Activated CD8-positive, alpha-beta T cell treated with anti-CD3 and anti-CD28 coated beads, Interleukin-2, amount 10 ng/mL, durations not matched to agents 7 days and 5 days (primary cell): Measurements from ENCODE around the gene LTK. TPM values are rescaled to one million over a fixed set of nuclear protein-coding genes. Genes with fewer than 3 reads are reported as not detected.
A peak's percentile ranks its signal among the peaks of the same experiment; 100 is the strongest.

Experiments used
- ATAC-seq: fragments of 150-1000 bp; cut with Tn5 transposase; one replicate; pipeline ENCODE4 v1.10.0; 2021; ENCODE audit warnings: moderate library complexity
- CTCF ChIA-PET: fragments of 350-600 bp; sonication (Branson Sonifier 250); formaldehyde crosslinking; loops from one replicate; lab custom pipeline; 2021; ENCODE audit warnings: antibody characterized with exemption; lab: Charles Lee
- POLR2A ChIA-PET: fragments of 350-600 bp; sonication (Branson Sonifier 250); formaldehyde crosslinking; loops from one replicate; lab custom pipeline; 2021; ENCODE audit warnings: antibody characterized with exemption; lab: Charles Lee
- DNase-seq: peaks from one replicate; pipeline ENCODE4 v3.0.0-alpha.2; 2020
- H3K27ac Mint-ChIP-seq: one replicate; pipeline ENCODE4 v1.8.0; 2021; ENCODE audit warnings: mild to moderate bottlenecking, mixed read lengths
- H3K27me3 Mint-ChIP-seq: one replicate; pipeline ENCODE4 v1.8.0; 2021; ENCODE audit warnings: low read depth, mixed read lengths
- H3K36me3 Mint-ChIP-seq: one replicate; pipeline ENCODE4 v1.8.0; 2021; ENCODE audit warnings: low read depth, mixed read lengths
- H3K4me1 Mint-ChIP-seq: one replicate; pipeline ENCODE4 v1.8.0; 2021; ENCODE audit warnings: low read depth, mixed read lengths
- H3K4me3 Mint-ChIP-seq: one replicate; pipeline ENCODE4 v1.8.0; 2021; ENCODE audit warnings: mild to moderate bottlenecking, mixed read lengths
- H3K9me3 Mint-ChIP-seq: one replicate; pipeline ENCODE4 v1.8.0; 2022; ENCODE audit warnings: mixed read lengths; ENCODE audit not compliant: insufficient read depth
- total RNA-seq, 2 experiments: library from RNA; stranded (reverse); gene quantifications; one replicate each; pipeline ENCODE4 v1.2.3, GENCODE V29; 2021

Gene LTK
- total RNA-seq, 2 experiments from 2014 or later = 0.21 TPM

GRCh38 chr15:41494922-41495735, 18.5 kb downstream of the LTK start:
- CTCF ChIA-PET = interaction anchor here (0.9 to 2.5 kb wide), 2 partner anchors 29 kb away, joined by 3 to 14 read pairs; no protein-coding TSS in a partner anchor
- DNase-seq (peak; percentile 48), ATAC-seq (no peak)
- POLR2A ChIA-PET = no interaction called here
- Mint-ChIP-seq H3K4me3 (peak overlapping the region; percentile 49), H3K4me1 (peaks cover 32% of the 10 kb centered on the region), H3K36me3 (no peaks in the 10 kb centered on the region), H3K9me3 (no peaks in the 10 kb centered on the region), H3K27me3 (peaks cover 56% of the 10 kb centered on the region), H3K27ac (no peak overlapping the region)

- Mint-ChIP-seq H3K9me3 (no peaks in the 10 kb centered on the region), H3K27ac (no peak overlapping the region), H3K27me3 (peaks cover 51% of the 10 kb centered on the region), H3K4me3 (peak overlapping the region; percentile 58), H3K4me1 (peaks cover 38% of the 10 kb centered on the region), H3K36me3 (no peaks in the 10 kb centered on the region)
- DNase-seq = peak; percentile 47
- ATAC-seq = peak; percentile 21
- ChIA-PET POLR2A (no interaction called here), CTCF (interaction anchor here (2.5 kb wide), 1 partner anchor 28 kb away, joined by 14 read pairs; no protein-coding TSS in a partner anchor)
Observed at GRCh38 chr15:41494190-41494921, 19.3 kb downstream of the LTK start.

DNA sequence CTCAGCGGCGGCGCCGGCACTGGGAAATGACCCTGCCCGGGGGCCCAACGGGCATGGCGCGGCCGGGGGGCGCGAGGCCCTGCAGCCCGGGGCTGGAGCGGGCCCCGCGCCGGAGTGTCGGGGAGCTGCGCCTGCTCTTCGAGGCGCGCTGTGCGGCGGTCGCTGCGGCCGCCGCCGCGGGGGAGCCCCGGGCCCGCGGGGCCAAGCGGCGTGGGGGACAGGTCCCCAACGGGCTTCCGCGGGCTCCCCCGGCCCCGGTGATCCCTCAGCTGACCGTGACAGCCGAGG, 19.8 kb downstream of the LTK start:
- ChIA-PET CTCF (interaction anchor here (1.4 to 2.5 kb wide), 2 partner anchors 9 to 27 kb away, joined by 4 to 14 read pairs; no protein-coding TSS in a partner anchor), POLR2A (no interaction called here)
- DNase-seq (no peak), ATAC-seq (no peak)
- Mint-ChIP-seq H3K4me3 (peak overlapping the region; percentile 48), H3K36me3 (no peaks in the 10 kb centered on the region), H3K27me3 (peaks cover 46% of the 10 kb centered on the region), H3K9me3 (no peaks in the 10 kb centered on the region), H3K27ac (no peak overlapping the region), H3K4me1 (peaks cover 38% of the 10 kb centered on the region)

DNA sequence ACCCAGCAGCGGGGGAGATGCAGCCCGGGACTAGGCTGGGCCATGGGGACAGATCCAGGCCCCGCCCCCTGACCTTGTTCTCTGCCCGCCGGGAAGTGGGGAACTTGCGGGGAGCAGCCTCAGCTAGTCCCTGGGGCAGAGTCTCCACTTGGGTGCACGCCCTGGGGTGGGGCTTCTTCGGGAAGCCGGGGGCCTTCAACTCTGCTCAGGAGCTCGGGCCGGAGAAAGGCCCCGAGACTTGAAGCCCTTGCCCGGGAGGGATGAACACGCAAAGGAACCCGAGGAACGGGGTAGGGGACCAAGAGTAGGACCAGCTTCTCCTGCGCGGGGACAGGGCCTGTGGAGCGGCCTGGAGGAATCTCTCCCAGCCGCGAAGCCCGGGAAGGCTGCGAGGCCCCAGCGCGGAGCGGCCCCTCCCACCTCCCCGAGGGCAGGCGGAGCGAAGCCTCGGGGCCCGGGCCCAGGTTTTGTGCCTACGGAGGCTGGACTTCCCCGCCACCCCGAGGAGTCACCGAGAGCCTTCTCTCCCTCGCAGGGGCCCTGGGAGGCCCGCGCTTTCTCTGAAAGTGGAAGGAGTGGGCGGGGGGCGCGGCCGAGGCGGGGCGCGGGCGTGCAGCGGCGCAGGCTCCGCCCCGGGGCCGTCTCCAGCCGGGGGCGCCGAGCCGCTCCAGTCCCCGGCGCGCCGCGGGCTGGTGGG, 20.3 kb downstream of the LTK start, which contains the start of gene ITPKA:
Gene ITPKA, plus strand, starts transcription at position 670 of the 697 bp plus-strand sequence. CDS start 54 bp downstream, outside the sequence.
- no peaks in the 10 kb centered on the region for H3K36me3 Mint-ChIP-seq
- DNase-seq = peak; percentile 64
- H3K27me3 Mint-ChIP-seq = peaks cover 41% of the 10 kb centered on the region
- CTCF ChIA-PET = interaction anchor here (1.0 to 2.5 kb wide), 3 partner anchors 10 to 27 kb away, joined by 4 to 14 read pairs (median 4); no protein-coding TSS in a partner anchor
- peak; percentile 73 for ATAC-seq
- H3K9me3 Mint-ChIP-seq = no peaks in the 10 kb centered on the region
- peaks cover 38% of the 10 kb centered on the region for H3K4me1 Mint-ChIP-seq
- POLR2A ChIA-PET = interaction anchor here (0.6 to 0.9 kb wide), 5 partner anchors 10 to 395 kb away, joined by 3 read pairs; no protein-coding TSS in a partner anchor
- H3K27ac Mint-ChIP-seq = no peak within 1 kb of the TSS
- H3K4me3 Mint-ChIP-seq = peak within 1 kb of the TSS; percentile 70

- Mint-ChIP-seq H3K9me3 (no peaks in the 10 kb centered on the region), H3K27ac (no peak overlapping the region), H3K27me3 (peaks cover 40% of the 10 kb centered on the region), H3K36me3 (no peaks in the 10 kb centered on the region), H3K4me1 (peaks cover 41% of the 10 kb centered on the region), H3K4me3 (peak overlapping the region; percentile 70)
- ATAC-seq (no peak), DNase-seq (no peak)
- ChIA-PET CTCF (interaction anchor here (1.0 to 2.5 kb wide), 3 partner anchors 11 to 26 kb away, joined by 4 to 14 read pairs (median 4); no protein-coding TSS in a partner anchor), POLR2A (interaction anchor here (0.6 to 0.9 kb wide), 5 partner anchors 9 to 395 kb away, joined by 3 read pairs; no protein-coding TSS in a partner anchor)
Observed at GRCh38 chr15:41492597-41493204, 20.9 kb downstream of the LTK start.

DNA sequence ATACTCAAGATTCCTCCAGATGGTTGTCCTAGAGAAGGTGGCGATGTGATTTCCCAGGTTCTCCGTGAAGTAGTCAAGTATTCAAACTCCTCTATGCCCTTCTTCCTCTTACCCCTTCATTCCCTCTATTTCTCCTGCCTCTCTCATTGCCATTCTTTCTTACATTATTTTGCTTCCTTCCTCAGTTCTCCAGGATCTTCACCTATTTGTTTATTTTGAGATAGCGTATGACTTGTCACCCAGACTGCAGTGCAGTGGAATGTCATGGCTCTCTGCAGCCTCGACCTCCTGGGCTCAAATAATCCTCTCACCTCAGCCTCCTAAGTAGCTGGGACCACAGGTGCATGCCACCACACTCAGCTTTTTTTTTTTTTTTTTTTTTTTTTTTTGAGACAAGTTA, 21.7 kb downstream of the LTK start:
- no peak overlapping the region for H3K4me3 Mint-ChIP-seq
- peaks cover 32% of the 10 kb centered on the region for H3K27me3 Mint-ChIP-seq
- H3K4me1 Mint-ChIP-seq = peaks cover 42% of the 10 kb centered on the region
- CTCF ChIA-PET = interaction anchor here (1.2 kb wide), 1 partner anchor 26 kb away, joined by 3 read pairs; no protein-coding TSS in a partner anchor
- H3K27ac Mint-ChIP-seq = no peak overlapping the region
- DNase-seq (no peak), ATAC-seq (no peak)
- no peaks in the 10 kb centered on the region for H3K36me3 Mint-ChIP-seq
- no peaks in the 10 kb centered on the region for H3K9me3 Mint-ChIP-seq
- POLR2A ChIA-PET = no interaction called here

- Mint-ChIP-seq H3K4me1 (peaks cover 42% of the 10 kb centered on the region), H3K4me3 (no peak overlapping the region), H3K27ac (peak overlapping the region; percentile 5), H3K9me3 (no peaks in the 10 kb centered on the region), H3K36me3 (no peaks in the 10 kb centered on the region), H3K27me3 (peaks cover 23% of the 10 kb centered on the region)
- CTCF ChIA-PET = interaction anchor here (1.0 to 1.1 kb wide), 2 partner anchors 12 to 25 kb away, joined by 4 read pairs; no protein-coding TSS in a partner anchor
- POLR2A ChIA-PET = no interaction called here
- DNase-seq (peak; percentile 53), ATAC-seq (peak; percentile 44)
Observed at GRCh38 chr15:41490355-41490754, 23.3 kb downstream of the LTK start.

- no peak overlapping the region for H3K4me3 Mint-ChIP-seq
- H3K27me3 Mint-ChIP-seq = peaks cover 20% of the 10 kb centered on the region
- H3K36me3 Mint-ChIP-seq = no peaks in the 10 kb centered on the region
- H3K9me3 Mint-ChIP-seq = no peaks in the 10 kb centered on the region
- ChIA-PET POLR2A (no interaction called here), CTCF (interaction anchor here (1.1 kb wide), 1 partner anchor 11 kb away, joined by 4 read pairs; no protein-coding TSS in a partner anchor)
- no peak for ATAC-seq
- H3K4me1 Mint-ChIP-seq = peaks cover 38% of the 10 kb centered on the region
- H3K27ac Mint-ChIP-seq = no peak overlapping the region
- DNase-seq = no peak
Observed at GRCh38 chr15:41489641-41490040, 24.0 kb downstream of the LTK start.

DNA sequence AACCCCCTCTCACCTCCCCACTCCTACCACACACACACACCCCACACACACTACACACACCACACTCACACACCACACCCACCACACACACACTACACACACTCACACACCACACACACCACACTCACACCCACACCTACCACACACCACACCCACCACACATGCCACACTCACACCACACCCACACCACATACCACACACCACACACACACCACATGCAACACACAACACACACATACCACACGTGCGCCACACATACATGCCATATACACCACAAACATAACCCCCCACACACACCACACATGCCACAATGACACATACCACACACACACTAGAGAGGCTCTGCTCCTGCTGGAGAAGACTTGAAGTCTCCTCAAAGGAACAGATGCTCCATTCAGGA, 25.8 kb downstream of the LTK start:
- ChIA-PET CTCF (no interaction called here), POLR2A (no interaction called here)
- Mint-ChIP-seq H3K4me1 (peaks cover 46% of the 10 kb centered on the region), H3K4me3 (peak overlapping the region; percentile 24), H3K36me3 (peaks cover 9% of the 10 kb centered on the region), H3K27me3 (peaks cover 15% of the 10 kb centered on the region), H3K27ac (peak overlapping the region; percentile 60), H3K9me3 (no peaks in the 10 kb centered on the region)
- ATAC-seq (no peak), DNase-seq (no peak)

GRCh38 chr15:41487381-41487780, 26.2 kb downstream of the LTK start:
- ChIA-PET POLR2A (no interaction called here), CTCF (no interaction called here)
- peaks cover 45% of the 10 kb centered on the region for H3K4me1 Mint-ChIP-seq
- DNase-seq = no peak
- peaks cover 11% of the 10 kb centered on the region for H3K27me3 Mint-ChIP-seq
- H3K27ac Mint-ChIP-seq = no peak overlapping the region
- peaks cover 12% of the 10 kb centered on the region for H3K36me3 Mint-ChIP-seq
- ATAC-seq = no peak
- H3K4me3 Mint-ChIP-seq = no peak overlapping the region
- no peaks in the 10 kb centered on the region for H3K9me3 Mint-ChIP-seq

- POLR2A ChIA-PET = no interaction called here
- peaks cover 4% of the 10 kb centered on the region for H3K27me3 Mint-ChIP-seq
- no peak for ATAC-seq
Observed at GRCh38 chr15:41486286-41486685, 27.3 kb downstream of the LTK start.

More at GRCh38 chr15:41486286-41486685, 27.3 kb downstream of the LTK start:
- Mint-ChIP-seq H3K27ac (no peak overlapping the region), H3K36me3 (peaks cover 21% of the 10 kb centered on the region), H3K4me1 (peaks cover 40% of the 10 kb centered on the region), H3K4me3 (no peak overlapping the region), H3K9me3 (no peaks in the 10 kb centered on the region)
- DNase-seq = no peak
- CTCF ChIA-PET = no interaction called here
